ENCODE data around the gene FAM53B.
A peak's percentile ranks its signal among the peaks of the same experiment; 100 is the strongest.

FAM53B gene

DNA sequence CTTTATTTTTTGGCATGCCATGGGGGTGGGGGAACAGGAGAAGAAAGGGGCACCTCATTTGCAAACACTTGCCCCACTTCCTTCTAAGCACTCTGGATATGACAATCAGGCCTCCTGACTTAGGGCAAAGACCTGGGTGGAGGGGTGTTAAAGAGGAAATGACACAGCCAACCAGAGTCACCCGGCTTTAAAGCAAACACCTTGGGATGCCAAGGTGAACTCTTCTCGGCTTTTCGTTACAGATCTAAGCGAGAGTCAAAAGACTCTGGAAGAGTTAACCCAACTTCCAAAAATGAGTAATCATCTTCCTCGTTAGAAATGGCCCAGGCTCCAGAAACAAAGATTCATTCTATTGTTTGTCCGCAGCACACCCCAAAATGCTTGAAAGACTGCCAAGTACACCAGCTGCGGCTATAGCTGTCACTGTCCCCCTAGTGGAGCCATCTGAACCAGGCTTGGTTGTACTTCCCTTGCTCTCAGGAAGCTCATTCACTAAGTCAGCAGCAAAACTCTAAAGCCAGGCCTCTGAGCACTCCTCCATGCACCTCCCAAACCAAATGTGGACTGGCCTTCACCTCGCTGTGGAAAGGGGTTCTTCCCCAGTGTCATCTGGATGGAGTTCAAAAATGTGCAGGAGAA is 24.8 kb downstream of the FAM53B start:
- TF ChIP-seq, protein P1, sequence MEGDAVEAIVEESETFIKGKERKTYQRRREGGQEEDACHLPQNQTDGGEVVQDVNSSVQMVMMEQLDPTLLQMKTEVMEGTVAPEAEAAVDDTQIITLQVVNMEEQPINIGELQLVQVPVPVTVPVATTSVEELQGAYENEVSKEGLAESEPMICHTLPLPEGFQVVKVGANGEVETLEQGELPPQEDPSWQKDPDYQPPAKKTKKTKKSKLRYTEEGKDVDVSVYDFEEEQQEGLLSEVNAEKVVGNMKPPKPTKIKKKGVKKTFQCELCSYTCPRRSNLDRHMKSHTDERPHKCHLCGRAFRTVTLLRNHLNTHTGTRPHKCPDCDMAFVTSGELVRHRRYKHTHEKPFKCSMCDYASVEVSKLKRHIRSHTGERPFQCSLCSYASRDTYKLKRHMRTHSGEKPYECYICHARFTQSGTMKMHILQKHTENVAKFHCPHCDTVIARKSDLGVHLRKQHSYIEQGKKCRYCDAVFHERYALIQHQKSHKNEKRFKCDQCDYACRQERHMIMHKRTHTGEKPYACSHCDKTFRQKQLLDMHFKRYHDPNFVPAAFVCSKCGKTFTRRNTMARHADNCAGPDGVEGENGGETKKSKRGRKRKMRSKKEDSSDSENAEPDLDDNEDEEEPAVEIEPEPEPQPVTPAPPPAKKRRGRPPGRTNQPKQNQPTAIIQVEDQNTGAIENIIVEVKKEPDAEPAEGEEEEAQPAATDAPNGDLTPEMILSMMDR (conservative IDR thresholded peaks at IDR 0.05; ENCODE audit: low read length): peak; percentile 61
- peak; percentile 76 for DNase-seq (ENCODE audit: low read depth)
- H3K4me3 ChIP-seq (ENCODE audit: low read length): no peak overlapping the region

DNA sequence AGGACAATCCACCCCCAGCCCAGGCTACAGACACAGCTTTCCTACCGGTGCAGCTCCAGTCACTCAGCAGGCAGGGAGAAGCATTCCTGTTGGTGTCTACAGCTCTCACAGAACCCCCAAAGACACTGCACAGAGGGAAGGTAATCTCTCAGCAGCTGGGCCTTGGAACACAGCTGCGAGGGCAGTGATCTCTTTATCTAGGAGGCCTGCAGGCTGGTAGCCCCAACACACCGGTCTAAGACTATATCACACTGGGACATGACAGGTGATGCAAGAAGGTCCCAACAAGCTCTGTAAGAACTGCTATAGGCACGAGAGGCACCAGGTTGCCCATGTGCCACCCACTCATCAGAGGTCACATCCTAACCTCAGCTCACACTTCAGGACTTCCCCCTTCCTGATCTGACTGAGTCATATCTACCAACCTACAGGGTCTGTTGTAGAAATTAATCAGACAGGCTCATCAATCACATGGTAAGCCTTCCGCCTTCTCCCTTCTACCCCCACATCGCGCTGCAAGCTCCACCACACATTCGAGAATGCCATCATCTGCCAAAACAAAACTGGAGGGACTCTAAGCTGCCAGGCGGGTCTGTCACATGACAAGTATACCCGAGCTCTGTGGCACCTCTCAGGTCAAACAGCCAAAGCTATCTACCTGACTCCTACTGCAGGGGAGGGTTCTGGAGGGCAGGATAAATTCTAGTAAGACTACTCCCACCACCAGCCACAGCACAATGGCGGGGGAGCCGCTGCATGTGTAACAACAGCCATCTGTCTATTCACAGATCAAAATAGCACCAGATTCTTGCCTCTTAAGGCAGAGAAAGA is 26.1 kb downstream of the FAM53B start:
- H3K4me3 ChIP-seq (ENCODE audit: low read length): no peak overlapping the region
- no peak for DNase-seq (ENCODE audit: low read depth)
- TF ChIP-seq, protein P1 (conservative IDR thresholded peaks at IDR 0.05; ENCODE audit: low read length): no peak

DNA sequence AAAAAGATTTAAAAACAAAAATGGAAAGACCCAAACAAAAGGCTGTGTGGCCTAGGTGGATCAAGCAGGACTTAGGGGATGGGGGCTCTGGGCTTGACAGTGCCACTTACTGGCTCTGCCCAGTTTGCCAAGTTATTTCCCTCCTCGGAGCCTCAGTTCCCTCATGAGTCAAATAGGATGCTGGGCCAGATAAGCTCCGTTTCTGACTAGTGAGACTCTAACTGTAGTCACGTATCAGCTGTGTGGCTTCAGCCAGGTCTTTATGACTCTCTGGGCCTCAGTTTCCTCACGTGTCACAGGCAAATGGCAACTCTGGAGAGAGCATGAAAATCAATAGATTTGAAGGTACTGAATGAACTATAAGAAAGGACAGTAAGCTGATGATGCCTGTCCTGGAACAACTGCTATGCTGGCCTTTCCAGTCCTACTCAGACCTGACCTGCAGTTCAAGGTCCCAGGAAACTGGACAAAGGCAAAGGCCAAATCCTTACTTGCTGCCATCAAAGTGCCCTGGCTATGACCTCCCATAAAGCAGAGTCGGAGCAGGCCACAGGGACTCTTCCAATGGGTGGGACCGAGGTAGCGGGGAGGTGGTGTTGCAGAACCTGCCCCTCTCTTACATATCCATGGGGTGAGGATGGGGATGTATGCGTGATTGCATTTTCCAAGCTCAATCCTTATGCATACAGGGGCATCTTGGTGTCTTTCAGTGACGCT is 27.0 kb downstream of the FAM53B start:
- no peak for DNase-seq (ENCODE audit: low read depth)
- TF ChIP-seq, protein P1 (conservative IDR thresholded peaks at IDR 0.05; ENCODE audit: low read length): no peak
- no peak overlapping the region for H3K4me3 ChIP-seq (ENCODE audit: low read length)

DNA sequence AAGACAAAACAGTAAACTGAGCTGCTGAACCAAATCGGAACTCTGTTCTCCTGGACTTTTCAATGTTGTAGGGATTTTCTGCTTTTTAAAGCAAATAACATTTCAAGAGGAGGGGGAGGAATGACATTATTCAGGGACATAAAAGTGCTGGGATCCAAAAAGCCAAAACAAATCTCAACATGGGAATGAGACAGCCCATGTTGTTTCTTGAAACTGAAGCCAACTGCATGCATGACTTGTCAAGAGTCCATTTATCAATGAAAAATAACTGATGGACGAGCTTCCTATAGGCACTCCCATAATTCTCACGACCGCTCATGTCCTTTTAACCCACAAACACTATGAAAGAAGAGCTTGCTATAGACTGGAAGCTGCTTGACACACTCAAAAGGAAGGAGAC is 27.8 kb downstream of the FAM53B start:
- TF ChIP-seq, protein P1 (conservative IDR thresholded peaks at IDR 0.05; ENCODE audit: low read length): no peak
- H3K4me3 ChIP-seq (ENCODE audit: low read length): no peak overlapping the region
- no peak for DNase-seq (ENCODE audit: low read depth)

DNA sequence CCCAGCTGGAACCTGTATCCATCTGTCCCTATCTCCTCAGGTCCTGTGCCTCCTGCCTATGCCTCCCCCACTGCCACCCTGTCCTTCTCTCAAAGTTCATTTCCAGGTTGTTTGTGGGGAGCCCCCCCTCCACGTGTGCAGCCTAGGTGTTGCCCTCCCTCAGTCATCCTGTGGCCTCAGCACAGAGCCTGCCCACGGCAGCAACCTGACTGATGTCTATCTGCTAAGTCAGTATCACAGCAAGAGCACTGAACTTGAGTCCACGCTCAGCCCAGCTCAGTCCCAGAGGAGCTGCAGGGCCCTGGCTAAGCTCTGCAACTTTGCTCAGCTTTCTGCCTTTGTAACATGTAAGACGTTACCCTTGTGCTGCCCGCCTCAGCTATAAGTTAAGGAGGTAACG is 28.7 kb downstream of the FAM53B start:
- DNase-seq (ENCODE audit: low read depth): no peak
- H3K4me3 ChIP-seq (ENCODE audit: low read length): no peak overlapping the region
- TF ChIP-seq, protein P1 (conservative IDR thresholded peaks at IDR 0.05; ENCODE audit: low read length): no peak

DNA sequence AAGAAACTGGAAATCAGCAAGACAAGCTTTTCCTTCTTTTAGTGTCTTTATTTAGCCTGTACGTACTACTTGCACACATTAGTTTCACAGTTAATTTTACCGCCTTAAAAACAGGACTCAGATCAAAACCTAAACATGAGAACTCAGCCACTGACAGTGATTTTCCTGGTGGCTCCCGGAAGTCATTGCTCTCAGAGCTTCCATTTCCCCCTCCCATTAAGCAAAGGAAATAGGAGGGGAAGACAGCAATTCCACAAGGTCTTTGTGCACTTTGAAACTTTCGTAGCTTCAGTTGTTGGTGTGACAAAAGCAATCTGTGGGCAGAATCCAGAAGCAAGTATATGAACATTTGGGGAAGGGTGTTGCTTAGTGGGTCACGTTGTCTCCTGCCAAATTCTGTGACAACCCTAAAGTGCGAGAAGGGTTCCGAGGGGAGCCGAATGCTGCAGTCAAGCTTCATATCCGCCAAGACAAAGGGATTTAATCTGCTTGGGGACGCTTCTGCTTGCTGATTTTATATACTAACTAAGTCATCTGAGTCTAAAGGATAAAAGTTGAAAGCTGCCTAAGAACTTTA is 30.4 kb downstream of the FAM53B start:
- TF ChIP-seq, protein P1 (conservative IDR thresholded peaks at IDR 0.05; ENCODE audit: low read length): no peak
- DNase-seq (ENCODE audit: low read depth): no peak
- H3K4me3 ChIP-seq (ENCODE audit: low read length): no peak overlapping the region
